Measurements from ENCODE around the gene CDC27.

DNA sequence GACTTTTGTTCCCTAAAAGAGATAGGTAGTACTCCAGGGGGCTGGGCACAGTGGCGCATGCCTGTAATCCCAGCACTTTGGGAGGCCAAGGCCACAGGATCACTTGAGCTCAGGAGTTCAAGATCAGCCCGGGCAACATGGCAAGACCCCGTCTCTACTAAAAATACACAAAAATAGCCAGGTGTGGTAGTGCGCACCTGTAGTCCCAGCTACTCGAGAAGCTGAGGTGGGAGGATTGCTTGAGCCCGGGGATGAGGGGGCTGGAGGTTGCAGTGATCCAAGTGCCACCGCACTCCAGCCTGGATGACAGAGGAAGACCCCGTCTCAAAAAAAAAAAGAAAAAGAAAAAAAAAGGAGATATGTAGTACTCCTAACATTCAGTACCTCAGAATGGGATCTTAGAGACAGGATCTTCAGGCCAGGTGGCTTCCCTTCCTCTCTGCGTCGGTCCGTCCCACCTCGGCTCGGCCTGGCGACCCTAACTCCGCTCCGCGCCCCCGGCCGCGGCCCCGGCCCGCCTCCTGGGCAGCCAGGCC lies 89.6 kb downstream of the CDC27 start:
- no peak for TF ChIP-seq SMC3 (conservative IDR thresholded peaks at IDR 0.05; ENCODE audit: poor library complexity)
- TF ChIP-seq, protein P1, sequence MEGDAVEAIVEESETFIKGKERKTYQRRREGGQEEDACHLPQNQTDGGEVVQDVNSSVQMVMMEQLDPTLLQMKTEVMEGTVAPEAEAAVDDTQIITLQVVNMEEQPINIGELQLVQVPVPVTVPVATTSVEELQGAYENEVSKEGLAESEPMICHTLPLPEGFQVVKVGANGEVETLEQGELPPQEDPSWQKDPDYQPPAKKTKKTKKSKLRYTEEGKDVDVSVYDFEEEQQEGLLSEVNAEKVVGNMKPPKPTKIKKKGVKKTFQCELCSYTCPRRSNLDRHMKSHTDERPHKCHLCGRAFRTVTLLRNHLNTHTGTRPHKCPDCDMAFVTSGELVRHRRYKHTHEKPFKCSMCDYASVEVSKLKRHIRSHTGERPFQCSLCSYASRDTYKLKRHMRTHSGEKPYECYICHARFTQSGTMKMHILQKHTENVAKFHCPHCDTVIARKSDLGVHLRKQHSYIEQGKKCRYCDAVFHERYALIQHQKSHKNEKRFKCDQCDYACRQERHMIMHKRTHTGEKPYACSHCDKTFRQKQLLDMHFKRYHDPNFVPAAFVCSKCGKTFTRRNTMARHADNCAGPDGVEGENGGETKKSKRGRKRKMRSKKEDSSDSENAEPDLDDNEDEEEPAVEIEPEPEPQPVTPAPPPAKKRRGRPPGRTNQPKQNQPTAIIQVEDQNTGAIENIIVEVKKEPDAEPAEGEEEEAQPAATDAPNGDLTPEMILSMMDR (IDR thresholded peaks at IDR 0.05; ENCODE audit: poor library complexity, severe bottlenecking), result no peak
- TF ChIP-seq MXI1 (conservative IDR thresholded peaks at IDR 0.05; ENCODE audit: poor library complexity, severe bottlenecking), result no peak
- no peak for TF ChIP-seq EZH2 (IDR thresholded peaks at IDR 0.05; ENCODE audit: borderline replicate concordance, insufficient read depth, low read length, poor library complexity, severe bottlenecking)
- TF ChIP-seq EP300 (conservative IDR thresholded peaks at IDR 0.05; ENCODE audit: poor library complexity, severe bottlenecking), result no peak
- no peak for TF ChIP-seq RAD21 (conservative IDR thresholded peaks at IDR 0.05)
- no peak for TF ChIP-seq POLR2AphosphoS5 (IDR thresholded peaks at IDR 0.05)
- TF ChIP-seq TAF1 (IDR thresholded peaks at IDR 0.05; ENCODE audit: low read depth), result no peak
- TF ChIP-seq, protein P2, sequence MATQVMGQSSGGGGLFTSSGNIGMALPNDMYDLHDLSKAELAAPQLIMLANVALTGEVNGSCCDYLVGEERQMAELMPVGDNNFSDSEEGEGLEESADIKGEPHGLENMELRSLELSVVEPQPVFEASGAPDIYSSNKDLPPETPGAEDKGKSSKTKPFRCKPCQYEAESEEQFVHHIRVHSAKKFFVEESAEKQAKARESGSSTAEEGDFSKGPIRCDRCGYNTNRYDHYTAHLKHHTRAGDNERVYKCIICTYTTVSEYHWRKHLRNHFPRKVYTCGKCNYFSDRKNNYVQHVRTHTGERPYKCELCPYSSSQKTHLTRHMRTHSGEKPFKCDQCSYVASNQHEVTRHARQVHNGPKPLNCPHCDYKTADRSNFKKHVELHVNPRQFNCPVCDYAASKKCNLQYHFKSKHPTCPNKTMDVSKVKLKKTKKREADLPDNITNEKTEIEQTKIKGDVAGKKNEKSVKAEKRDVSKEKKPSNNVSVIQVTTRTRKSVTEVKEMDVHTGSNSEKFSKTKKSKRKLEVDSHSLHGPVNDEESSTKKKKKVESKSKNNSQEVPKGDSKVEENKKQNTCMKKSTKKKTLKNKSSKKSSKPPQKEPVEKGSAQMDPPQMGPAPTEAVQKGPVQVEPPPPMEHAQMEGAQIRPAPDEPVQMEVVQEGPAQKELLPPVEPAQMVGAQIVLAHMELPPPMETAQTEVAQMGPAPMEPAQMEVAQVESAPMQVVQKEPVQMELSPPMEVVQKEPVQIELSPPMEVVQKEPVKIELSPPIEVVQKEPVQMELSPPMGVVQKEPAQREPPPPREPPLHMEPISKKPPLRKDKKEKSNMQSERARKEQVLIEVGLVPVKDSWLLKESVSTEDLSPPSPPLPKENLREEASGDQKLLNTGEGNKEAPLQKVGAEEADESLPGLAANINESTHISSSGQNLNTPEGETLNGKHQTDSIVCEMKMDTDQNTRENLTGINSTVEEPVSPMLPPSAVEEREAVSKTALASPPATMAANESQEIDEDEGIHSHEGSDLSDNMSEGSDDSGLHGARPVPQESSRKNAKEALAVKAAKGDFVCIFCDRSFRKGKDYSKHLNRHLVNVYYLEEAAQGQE (IDR thresholded peaks at IDR 0.05; ENCODE audit: borderline replicate concordance), result no peak

Data from neural cell (in vitro differentiated cells).